Stimulated activated CD8-positive, alpha-beta memory T cell treated with anti-CD3 and anti-CD28 coated beads, Interleukin-2, amount 100 ng/mL, for 48 hours (primary cell): ENCODE data around the gene UBE2N.

Experiments used
- DNase-seq, 2 donors: peaks; one replicate each; pipeline ENCODE4 v3.0.0-alpha.2; 2020; ENCODE audit warnings: low read depth in 2 of 2

The UBE2N gene

GRCh38 chr12:93441617-93442410, at the start of gene UBE2N:
Gene UBE2N, minus strand, starts transcription at chr12:93441947. Its CDS starts 63 bp downstream, at chr12:93441884.
- peak; percentile 93 to 97 for DNase-seq

- DNase-seq = no peak
Measured at GRCh38 chr12:93484315-93484981, 42.7 kb upstream of the UBE2N start.

GRCh38 chr12:93483151-93483807, 41.5 kb upstream of the UBE2N start:
- no peak for DNase-seq

GRCh38 chr12:93482721-93483120, 41.0 kb upstream of the UBE2N start:
- no peak for DNase-seq

- no peak for DNase-seq
Measured at GRCh38 chr12:93476555-93476954, 34.8 kb upstream of the UBE2N start.

- no peak for DNase-seq
Measured at GRCh38 chr12:93469386-93469785, 27.6 kb upstream of the UBE2N start.

GRCh38 chr12:93468008-93468371, 26.2 kb upstream of the UBE2N start:
- DNase-seq = no peak

- peak; percentile 84 to 90 for DNase-seq
Measured at GRCh38 chr12:93467351-93468007, 25.7 kb upstream of the UBE2N start, which contains the start of gene MRPL42. Gene MRPL42, plus strand, starts transcription at chr12:93467514. Its CDS starts 1,772 bp downstream, at chr12:93469286.

GRCh38 chr12:93466625-93467350, 25.0 kb upstream of the UBE2N start:
- DNase-seq = no peak

- DNase-seq = no peak
Measured at GRCh38 chr12:93465841-93466240, 24.1 kb upstream of the UBE2N start.

GRCh38 chr12:93461503-93461902, 19.8 kb upstream of the UBE2N start:
- no peak for DNase-seq

GRCh38 chr12:93460902-93461301, 19.2 kb upstream of the UBE2N start:
- DNase-seq = no peak

GRCh38 chr12:93460003-93460402, 18.3 kb upstream of the UBE2N start:
- DNase-seq = no peak

GRCh38 chr12:93459097-93459496, 17.4 kb upstream of the UBE2N start:
- no peak for DNase-seq

GRCh38 chr12:93456077-93456476, 14.3 kb upstream of the UBE2N start:
- no peak for DNase-seq

- DNase-seq = no peak
Measured at GRCh38 chr12:93453633-93454032, 11.9 kb upstream of the UBE2N start.

GRCh38 chr12:93451423-93452158, 9.8 kb upstream of the UBE2N start:
- DNase-seq = no peak

- no peak for DNase-seq
Measured at GRCh38 chr12:93449277-93449676, 7.5 kb upstream of the UBE2N start.

- DNase-seq = no peak
Measured at GRCh38 chr12:93448796-93449195, 7.0 kb upstream of the UBE2N start.

GRCh38 chr12:93447555-93448290, 6.0 kb upstream of the UBE2N start:
- no peak for DNase-seq
